Endothelial cell (in vitro differentiated cells): Measurements from ENCODE around the gene PANK1. TPM values are rescaled to one million over a fixed set of nuclear protein-coding genes. Genes with fewer than 3 reads are reported as not detected.
"Not testable (repeated sequence)": the region's sequence is repeated elsewhere in the genome, so short reads cannot be mapped to it uniquely, and the experiment has no call there.

ENCODE experiments used
- DNase-seq: peaks from one replicate; pipeline ENCODE4 v3.0.0; 2021; ENCODE audit warnings: low spot score
- H3K27ac Mint-ChIP-seq: one replicate; pipeline ENCODE4 v1.8.0; 2021; ENCODE audit warnings: mixed read lengths, inconsistent platforms; ENCODE audit not compliant: unreplicated experiment
- H3K27me3 Mint-ChIP-seq: one replicate; pipeline ENCODE4 v1.8.0; 2021; ENCODE audit warnings: mild to moderate bottlenecking, moderate library complexity, mixed read lengths, inconsistent platforms; ENCODE audit not compliant: unreplicated experiment
- H3K36me3 Mint-ChIP-seq: one replicate; pipeline ENCODE4 v1.8.0; 2021; ENCODE audit warnings: mild to moderate bottlenecking, low read depth, mixed read lengths, inconsistent platforms; ENCODE audit not compliant: unreplicated experiment
- H3K4me1 Mint-ChIP-seq: one replicate; pipeline ENCODE4 v1.8.0; 2021; ENCODE audit warnings: mild to moderate bottlenecking, mixed read lengths, inconsistent platforms; ENCODE audit not compliant: unreplicated experiment
- H3K4me3 Mint-ChIP-seq: one replicate; pipeline ENCODE4 v1.8.0; 2021; ENCODE audit warnings: mild to moderate bottlenecking, mixed read lengths, inconsistent platforms; ENCODE audit not compliant: unreplicated experiment
- H3K9me3 Mint-ChIP-seq: one replicate; pipeline ENCODE4 v1.8.0; 2021; ENCODE audit warnings: mixed read lengths, inconsistent platforms; ENCODE audit not compliant: unreplicated experiment
- total RNA-seq: library from RNA; stranded (reverse); fragmentation: NEBNext Ultra II Directional; extraction: Animal tissue kit (Norgen Biotek cat#: 25700); gene quantifications from one replicate; pipeline ENCODE4 v1.2.1, GENCODE V29; 2021; ENCODE audit not compliant: unreplicated experiment
- TF ChIP-seq, protein P1 (sequence below): fragments of 200-600 bp; sonication (generic); IDR thresholded peaks from one replicate; pipeline ENCODE4 v1.5.0; 2021; ENCODE audit warnings: antibody characterized with exemption; ENCODE audit not compliant: unreplicated experiment

The PANK1 gene
- total RNA-seq, 1 donor from 2014 or later = 16.2 TPM

DNA sequence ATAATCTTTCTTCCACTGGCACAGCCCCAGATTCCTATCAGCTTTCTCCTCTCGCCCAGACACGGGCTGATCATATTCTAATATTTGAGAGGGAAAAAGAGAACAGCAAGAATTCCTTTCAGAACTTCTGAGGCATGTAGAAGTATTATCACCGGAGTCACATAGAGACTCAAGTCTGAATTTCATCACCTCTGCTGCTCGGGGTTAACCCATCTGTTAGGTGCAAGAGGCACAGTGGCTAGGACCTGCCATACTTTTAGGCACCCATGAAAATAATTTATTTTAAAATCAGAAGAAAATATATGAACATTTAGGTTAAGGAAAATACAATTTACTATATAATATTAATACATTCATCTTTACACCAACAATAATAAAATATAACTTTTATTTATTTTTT lies 21.0 kb downstream of the PANK1 start:
- Mint-ChIP-seq H3K36me3 (peaks cover 9% of the 10 kb centered on the region), H3K4me3 (no peak overlapping the region), H3K27me3 (no peaks in the 10 kb centered on the region), H3K4me1 (no peaks in the 10 kb centered on the region), H3K9me3 (peaks cover 10% of the 10 kb centered on the region), H3K27ac (no peak overlapping the region)
- TF ChIP-seq, protein P1, sequence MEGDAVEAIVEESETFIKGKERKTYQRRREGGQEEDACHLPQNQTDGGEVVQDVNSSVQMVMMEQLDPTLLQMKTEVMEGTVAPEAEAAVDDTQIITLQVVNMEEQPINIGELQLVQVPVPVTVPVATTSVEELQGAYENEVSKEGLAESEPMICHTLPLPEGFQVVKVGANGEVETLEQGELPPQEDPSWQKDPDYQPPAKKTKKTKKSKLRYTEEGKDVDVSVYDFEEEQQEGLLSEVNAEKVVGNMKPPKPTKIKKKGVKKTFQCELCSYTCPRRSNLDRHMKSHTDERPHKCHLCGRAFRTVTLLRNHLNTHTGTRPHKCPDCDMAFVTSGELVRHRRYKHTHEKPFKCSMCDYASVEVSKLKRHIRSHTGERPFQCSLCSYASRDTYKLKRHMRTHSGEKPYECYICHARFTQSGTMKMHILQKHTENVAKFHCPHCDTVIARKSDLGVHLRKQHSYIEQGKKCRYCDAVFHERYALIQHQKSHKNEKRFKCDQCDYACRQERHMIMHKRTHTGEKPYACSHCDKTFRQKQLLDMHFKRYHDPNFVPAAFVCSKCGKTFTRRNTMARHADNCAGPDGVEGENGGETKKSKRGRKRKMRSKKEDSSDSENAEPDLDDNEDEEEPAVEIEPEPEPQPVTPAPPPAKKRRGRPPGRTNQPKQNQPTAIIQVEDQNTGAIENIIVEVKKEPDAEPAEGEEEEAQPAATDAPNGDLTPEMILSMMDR = no peak
- DNase-seq = no peak

DNA sequence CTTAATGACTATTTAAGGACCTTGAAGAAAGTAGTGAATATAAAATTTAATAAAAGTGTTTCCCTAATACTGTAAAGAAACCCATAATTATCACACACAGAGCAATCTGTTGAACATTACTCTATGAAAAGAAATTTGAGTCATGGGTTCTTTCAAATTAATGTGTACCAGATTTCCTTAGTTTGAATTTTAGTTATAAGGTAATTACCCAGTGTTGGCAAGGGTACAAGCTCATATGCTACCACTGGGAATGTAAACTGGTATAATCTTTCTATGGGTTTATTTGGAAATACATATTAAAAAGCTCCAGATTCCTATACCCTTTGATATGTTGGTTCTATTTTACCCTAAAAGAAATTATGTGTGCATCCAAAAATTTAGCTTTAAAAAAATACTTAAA lies 22.9 kb downstream of the PANK1 start:
- Mint-ChIP-seq H3K9me3 (peaks cover 10% of the 10 kb centered on the region), H3K27ac (no peak overlapping the region), H3K27me3 (no peaks in the 10 kb centered on the region), H3K36me3 (peaks cover 13% of the 10 kb centered on the region), H3K4me3 (no peak overlapping the region), H3K4me1 (no peaks in the 10 kb centered on the region)
- TF ChIP-seq, protein P1 = no peak
- no peak for DNase-seq

DNA sequence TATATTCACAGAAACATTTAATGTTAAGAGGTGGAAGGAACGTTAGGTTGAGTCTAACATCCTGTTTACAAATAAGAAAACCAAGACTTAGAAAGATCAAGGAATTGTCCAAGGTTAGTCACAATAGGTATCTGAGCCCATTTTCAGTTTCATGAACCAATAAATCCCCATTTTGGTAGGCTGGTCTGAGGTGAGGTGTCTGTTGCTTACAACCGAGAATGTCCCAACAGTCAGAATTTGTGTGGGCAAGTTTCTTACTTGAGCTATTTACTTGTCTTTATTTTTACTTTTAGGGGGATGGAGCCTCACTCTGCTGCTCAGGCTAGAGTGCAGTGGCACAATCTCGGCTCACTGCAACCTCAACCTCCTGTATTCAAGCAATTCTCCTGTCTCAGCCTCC lies 23.6 kb downstream of the PANK1 start:
- H3K27ac Mint-ChIP-seq = no peak overlapping the region
- peaks cover 10% of the 10 kb centered on the region for H3K9me3 Mint-ChIP-seq
- no peak for DNase-seq
- no peaks in the 10 kb centered on the region for H3K27me3 Mint-ChIP-seq
- H3K4me1 Mint-ChIP-seq = no peaks in the 10 kb centered on the region
- TF ChIP-seq, protein P1 = no peak
- H3K4me3 Mint-ChIP-seq = no peak overlapping the region
- H3K36me3 Mint-ChIP-seq = peaks cover 13% of the 10 kb centered on the region

DNA sequence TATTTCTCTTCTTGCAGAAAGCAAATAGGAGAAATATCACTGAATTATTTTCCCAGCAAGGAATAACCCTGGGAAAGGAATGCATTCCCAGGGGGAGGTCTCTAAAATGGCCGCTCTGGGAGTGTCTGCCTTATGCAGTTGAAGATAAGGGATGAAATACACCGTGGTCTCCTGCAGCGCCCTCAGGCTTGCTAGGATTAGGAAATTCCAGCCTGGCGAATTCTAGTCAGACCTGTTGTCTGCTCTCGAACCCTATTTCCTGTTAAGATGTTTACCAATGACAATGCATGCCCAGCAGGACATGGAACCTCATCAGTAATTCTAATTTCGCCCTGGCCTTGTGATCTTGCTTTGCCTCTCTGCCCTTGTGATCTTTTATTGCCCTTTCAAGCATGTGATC lies 24.7 kb downstream of the PANK1 start:
- Mint-ChIP-seq H3K36me3 (peaks cover 13% of the 10 kb centered on the region), H3K9me3 (peaks cover 10% of the 10 kb centered on the region)
- not testable (repeated sequence) for H3K4me1 Mint-ChIP-seq, H3K27me3 Mint-ChIP-seq, DNase-seq, H3K27ac Mint-ChIP-seq, H3K4me3 Mint-ChIP-seq

DNA sequence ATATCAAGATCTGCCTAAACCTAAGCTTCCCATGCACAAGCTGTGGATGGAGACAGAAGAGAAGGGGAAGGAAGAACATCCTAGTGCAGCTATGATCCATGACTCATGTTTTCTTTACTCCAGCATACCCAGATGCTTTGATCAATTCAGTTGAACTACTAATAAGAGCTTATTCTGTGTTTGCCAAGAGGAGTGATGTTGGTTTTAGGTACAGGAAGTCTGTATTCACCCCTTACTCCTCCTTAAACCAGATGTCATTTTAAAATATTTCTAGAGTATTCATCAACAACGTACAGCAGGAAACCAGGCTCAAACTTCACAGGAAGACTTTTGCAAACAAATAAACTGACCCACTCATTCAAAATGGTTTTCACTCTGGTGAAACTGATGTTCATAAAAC lies 29.2 kb downstream of the PANK1 start:
- Mint-ChIP-seq H3K27ac (peak overlapping the region; percentile 58), H3K4me3 (no peak overlapping the region), H3K9me3 (peaks cover 10% of the 10 kb centered on the region), H3K4me1 (peaks cover 30% of the 10 kb centered on the region), H3K36me3 (peaks cover 12% of the 10 kb centered on the region), H3K27me3 (no peaks in the 10 kb centered on the region)
- TF ChIP-seq, protein P1 = no peak
- DNase-seq = no peak

DNA sequence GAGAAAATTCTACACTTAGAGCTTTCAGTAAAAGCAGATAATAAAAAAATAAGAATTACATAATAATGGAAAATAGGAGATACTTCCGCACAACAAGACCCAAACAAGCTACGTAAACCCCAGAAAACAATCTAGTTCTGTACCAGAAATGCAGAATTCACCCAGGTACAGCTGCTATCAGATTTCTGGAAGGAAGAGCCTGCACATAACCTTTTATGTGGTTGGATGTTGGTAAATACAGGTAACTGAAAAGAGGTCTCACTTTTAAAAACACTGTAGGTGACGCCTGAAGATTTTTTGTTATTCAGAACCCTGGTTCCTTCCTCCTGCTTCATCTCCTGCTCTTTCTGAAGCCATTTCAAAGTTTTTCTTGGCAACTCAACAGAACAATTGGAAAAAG lies 29.9 kb downstream of the PANK1 start:
- Mint-ChIP-seq H3K9me3 (peaks cover 5% of the 10 kb centered on the region), H3K27ac (no peak overlapping the region), H3K27me3 (no peaks in the 10 kb centered on the region), H3K36me3 (peaks cover 7% of the 10 kb centered on the region), H3K4me1 (peaks cover 30% of the 10 kb centered on the region), H3K4me3 (no peak overlapping the region)
- DNase-seq = no peak
- TF ChIP-seq, protein P1 = no peak
